HEK293 (cell line): Measurements from ENCODE around the gene FASTK.

Source experiments
- CTCF ChIP-seq: fragments of 450-650 bp; formaldehyde crosslinking; IDR thresholded peaks from 2 replicates; pipeline ENCODE4 v1.5.1; 2016; ENCODE audit warnings: missing biosample characterization, missing genetic modification characterization
- EGR2 ChIP-seq: fragments of 450-650 bp; formaldehyde crosslinking; IDR thresholded peaks from 2 replicates; pipeline ENCODE4 v1.5.1; 2016; ENCODE audit warnings: low read depth, missing biosample characterization, missing genetic modification characterization
- SETDB1 ChIP-seq: IDR thresholded peaks from one replicate; pipeline ENCODE4 v1.6.1; 2017; ENCODE audit warnings: mild to moderate bottlenecking, low read length, moderate library complexity, mixed read lengths; ENCODE audit not compliant: insufficient read length
- TCF7L2 ChIP-seq: IDR thresholded peaks from 2 replicates; pipeline ENCODE4 v1.6.1; 2011; ENCODE audit warnings: low read depth, mild to moderate bottlenecking, inconsistent platforms, low read length, moderate library complexity, borderline replicate concordance
- ZNF10 ChIP-seq: fragments of 450-650 bp; formaldehyde crosslinking; IDR thresholded peaks from 2 replicates; pipeline ENCODE4 v1.5.1; 2017; ENCODE audit warnings: missing biosample characterization, missing genetic modification characterization
- ZNF121 ChIP-seq: fragments of 450-650 bp; formaldehyde crosslinking; IDR thresholded peaks from 2 replicates; pipeline ENCODE4 v1.5.1; 2016; ENCODE audit warnings: missing biosample characterization, missing genetic modification characterization
- ZNF133 ChIP-seq: fragments of 450-650 bp; formaldehyde crosslinking; IDR thresholded peaks from 2 replicates; pipeline ENCODE4 v1.5.1; 2016; ENCODE audit warnings: missing biosample characterization, missing genetic modification characterization
- ZNF138 ChIP-seq: fragments of 450-650 bp; formaldehyde crosslinking; IDR thresholded peaks from 2 replicates; pipeline ENCODE4 v1.5.1; 2016; ENCODE audit warnings: missing biosample characterization, missing genetic modification characterization, borderline replicate concordance
- ZNF19 ChIP-seq: fragments of 450-650 bp; formaldehyde crosslinking; IDR thresholded peaks from 2 replicates; pipeline ENCODE4; 2016; ENCODE audit warnings: missing biosample characterization, missing genetic modification characterization, low read depth
- ZNF2 ChIP-seq: fragments of 450-650 bp; formaldehyde crosslinking; IDR thresholded peaks from 2 replicates; pipeline ENCODE4 v1.5.1; 2016; ENCODE audit warnings: missing biosample characterization, missing genetic modification characterization
- ZNF274 ChIP-seq, 2 experiments: fragments of 200-500 bp in 1 of 2; fragments of 450-650 bp in 1 of 2; sonication (Bioruptor generic) in 1 of 2; formaldehyde crosslinking in 1 of 2; IDR thresholded peaks; 2 replicates each; pipeline versions ENCODE4 v1.5.1 to v1.6.1; 2014 to 2016; ENCODE audit warnings: borderline replicate concordance in 1 of 2, inconsistent platforms in 1 of 2, low read length in 1 of 2, missing biosample characterization in 1 of 2, missing genetic modification characterization in 1 of 2
- ZNF416 ChIP-seq: fragments of 450-650 bp; formaldehyde crosslinking; IDR thresholded peaks from 2 replicates; pipeline ENCODE4 v1.5.1; 2016; ENCODE audit warnings: missing biosample characterization, missing genetic modification characterization
- ZNF701 ChIP-seq: fragments of 450-650 bp; formaldehyde crosslinking; IDR thresholded peaks from 2 replicates; pipeline ENCODE4 v1.5.1; 2016; ENCODE audit warnings: missing biosample characterization, missing genetic modification characterization
- ZNF707 ChIP-seq: fragments of 450-650 bp; formaldehyde crosslinking; IDR thresholded peaks from 2 replicates; pipeline ENCODE4 v1.5.1; 2016; ENCODE audit warnings: missing biosample characterization, missing genetic modification characterization

DNA sequence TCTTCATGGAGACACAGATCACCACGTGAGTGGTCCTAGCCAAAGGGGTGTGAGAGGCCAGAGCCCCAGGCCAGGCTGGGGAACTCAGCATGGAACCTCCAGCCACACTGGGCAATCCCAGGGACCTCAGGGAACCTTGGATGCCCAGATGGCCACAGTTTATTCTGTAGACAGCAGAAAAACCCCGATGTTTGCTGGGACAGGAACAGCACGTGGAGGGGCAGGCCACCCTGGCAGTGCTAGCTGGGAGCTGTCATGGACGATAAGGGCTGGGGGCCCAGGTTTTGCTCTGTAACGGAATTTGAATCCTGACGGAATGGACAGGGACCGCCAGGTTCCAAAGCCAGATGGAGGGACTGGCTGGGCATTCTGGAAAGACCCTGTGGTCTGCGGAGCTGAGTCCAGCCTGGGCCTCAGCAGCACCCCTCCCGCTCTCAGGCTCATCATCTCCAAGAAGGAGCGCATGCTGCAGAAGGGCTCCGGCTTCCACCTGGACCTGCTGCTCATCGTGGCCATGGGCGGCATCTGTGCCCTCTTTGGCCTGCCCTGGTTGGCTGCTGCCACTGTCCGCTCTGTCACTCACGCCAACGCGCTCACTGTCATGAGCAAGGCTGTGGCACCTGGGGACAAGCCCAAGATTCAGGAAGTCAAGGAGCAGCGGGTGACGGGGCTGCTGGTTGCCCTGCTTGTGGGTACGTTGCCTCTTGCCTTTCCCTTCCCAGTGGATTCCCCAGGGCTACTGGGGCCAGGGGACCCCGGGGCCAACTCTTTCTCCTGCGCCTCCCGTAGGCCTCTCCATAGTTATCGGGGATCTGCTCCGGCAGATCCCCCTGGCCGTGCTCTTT lies 5.6 kb downstream of the FASTK start:
- TF ChIP-seq ZNF707 (tag by site-specific recombination) = no peak
- no peak for TF ChIP-seq ZNF121 (tag by site-specific recombination)
- TF ChIP-seq CTCF (tag by site-specific recombination) = no peak
- TF ChIP-seq ZNF416 (tag by site-specific recombination) = no peak
- no peak for TF ChIP-seq ZNF19 (tag by site-specific recombination)
- TF ChIP-seq SETDB1 = no peak
- no peak for TF ChIP-seq ZNF10 (tag by site-specific recombination)
- TF ChIP-seq ZNF274 (IDR thresholded peaks at IDR 0.05; ENCODE audit: low read length) = no peak
- TF ChIP-seq ZNF274 (tag by site-specific recombination; IDR thresholded peaks at IDR 0.05; ENCODE audit: borderline replicate concordance) = no peak
- TF ChIP-seq ZNF2 = no peak
- no peak for TF ChIP-seq EGR2 (tag by site-specific recombination)
- no peak for TF ChIP-seq ZNF701 (tag by site-specific recombination)
- TF ChIP-seq ZNF138 (tag by site-specific recombination) = no peak
- TF ChIP-seq ZNF133 (tag by site-specific recombination) = no peak
- TF ChIP-seq TCF7L2 = no peak
